ENCODE measurements around the gene NAMPT. TPM values are rescaled to one million over a fixed set of nuclear protein-coding genes. Genes with fewer than 3 reads are reported as not detected.
A peak's percentile ranks its signal among the peaks of the same experiment; 100 is the strongest.

Gene NAMPT
- total RNA-seq, 2 experiments from 2014 or later, result 790 to 812 TPM

DNA sequence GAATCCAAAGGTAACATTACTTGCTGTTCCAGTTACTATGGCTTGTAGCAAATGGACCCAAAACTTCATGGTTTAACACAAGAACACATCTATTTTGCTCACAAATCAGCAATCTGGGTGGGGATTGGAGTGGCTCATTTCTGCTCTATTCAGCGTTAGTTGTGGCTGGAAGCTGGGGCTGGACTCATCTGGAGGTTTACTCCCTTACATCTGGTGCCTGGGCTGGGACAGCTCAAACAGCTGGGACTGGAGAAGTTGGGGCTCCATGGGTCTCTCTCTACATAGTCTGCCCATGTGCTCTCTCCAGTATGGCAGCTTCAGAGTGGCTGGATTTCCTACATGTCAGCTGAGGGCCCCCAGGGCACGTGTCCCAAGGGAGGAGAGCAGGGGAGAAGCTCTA, 33.7 kb upstream of the NAMPT start:
- TF ChIP-seq, protein P1, sequence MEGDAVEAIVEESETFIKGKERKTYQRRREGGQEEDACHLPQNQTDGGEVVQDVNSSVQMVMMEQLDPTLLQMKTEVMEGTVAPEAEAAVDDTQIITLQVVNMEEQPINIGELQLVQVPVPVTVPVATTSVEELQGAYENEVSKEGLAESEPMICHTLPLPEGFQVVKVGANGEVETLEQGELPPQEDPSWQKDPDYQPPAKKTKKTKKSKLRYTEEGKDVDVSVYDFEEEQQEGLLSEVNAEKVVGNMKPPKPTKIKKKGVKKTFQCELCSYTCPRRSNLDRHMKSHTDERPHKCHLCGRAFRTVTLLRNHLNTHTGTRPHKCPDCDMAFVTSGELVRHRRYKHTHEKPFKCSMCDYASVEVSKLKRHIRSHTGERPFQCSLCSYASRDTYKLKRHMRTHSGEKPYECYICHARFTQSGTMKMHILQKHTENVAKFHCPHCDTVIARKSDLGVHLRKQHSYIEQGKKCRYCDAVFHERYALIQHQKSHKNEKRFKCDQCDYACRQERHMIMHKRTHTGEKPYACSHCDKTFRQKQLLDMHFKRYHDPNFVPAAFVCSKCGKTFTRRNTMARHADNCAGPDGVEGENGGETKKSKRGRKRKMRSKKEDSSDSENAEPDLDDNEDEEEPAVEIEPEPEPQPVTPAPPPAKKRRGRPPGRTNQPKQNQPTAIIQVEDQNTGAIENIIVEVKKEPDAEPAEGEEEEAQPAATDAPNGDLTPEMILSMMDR (IDR thresholded peaks at IDR 0.05), result no peak
- POLR2A ChIA-PET, result interaction anchor here (0.8 kb wide), 1 partner anchor 31 kb away, joined by 3 read pairs; no protein-coding TSS in a partner anchor
- intact Hi-C loops (cut with micrococcal nuclease), result no loop called here
- no peak for ATAC-seq
- H3K27me3 Mint-ChIP-seq, result peaks cover 47% of the 10 kb centered on the region
- H3K36me3 Mint-ChIP-seq (ENCODE audit: low read depth), result peaks cover 3% of the 10 kb centered on the region
- H3K4me3 Mint-ChIP-seq, result no peak overlapping the region
- no peak overlapping the region for H3K27ac Mint-ChIP-seq
- DNase-seq, result no peak
- H3K9me3 Mint-ChIP-seq, result peaks cover 11% of the 10 kb centered on the region
- CTCF ChIA-PET, result interaction anchor here (1.1 kb wide), 1 partner anchor 139 kb away, joined by 3 read pairs; no protein-coding TSS in a partner anchor
- H3K4me1 Mint-ChIP-seq (ENCODE audit: low read depth), result peaks cover 10% of the 10 kb centered on the region

DNA sequence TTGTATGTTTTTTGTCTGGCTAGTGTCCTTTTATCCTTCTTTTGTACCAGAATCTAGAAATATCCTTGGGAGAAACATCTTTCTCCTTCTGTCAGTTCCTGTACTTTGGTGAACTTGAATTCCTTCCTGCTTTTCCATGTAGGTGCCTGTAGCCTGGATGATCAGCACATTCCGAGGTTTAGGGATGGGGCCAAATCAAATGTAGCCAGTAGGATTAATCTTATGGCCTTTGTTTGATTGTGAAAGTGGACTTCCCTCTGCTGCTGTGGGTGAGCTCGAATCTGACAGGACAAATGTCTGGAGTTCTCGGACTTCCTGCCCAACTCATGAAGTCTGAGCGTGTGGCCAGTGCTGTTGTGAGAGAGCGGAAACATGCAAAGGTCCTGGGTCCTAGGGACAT, 33.2 kb upstream of the NAMPT start:
- H3K27ac Mint-ChIP-seq, result no peak overlapping the region
- peaks cover 11% of the 10 kb centered on the region for H3K9me3 Mint-ChIP-seq
- intact Hi-C loops (cut with micrococcal nuclease), result no loop called here
- H3K27me3 Mint-ChIP-seq, result peaks cover 47% of the 10 kb centered on the region
- ChIA-PET CTCF (interaction anchor here (1.1 kb wide), 1 partner anchor 140 kb away, joined by 3 read pairs; no protein-coding TSS in a partner anchor), POLR2A (interaction anchor here (0.8 kb wide), 1 partner anchor 30 kb away, joined by 3 read pairs; no protein-coding TSS in a partner anchor)
- peaks cover 15% of the 10 kb centered on the region for H3K4me1 Mint-ChIP-seq (ENCODE audit: low read depth)
- no peak overlapping the region for H3K4me3 Mint-ChIP-seq
- ATAC-seq (no peak), DNase-seq (no peak)
- TF ChIP-seq, protein P1 (IDR thresholded peaks at IDR 0.05), result no peak
- H3K36me3 Mint-ChIP-seq (ENCODE audit: low read depth), result peaks cover 4% of the 10 kb centered on the region

DNA sequence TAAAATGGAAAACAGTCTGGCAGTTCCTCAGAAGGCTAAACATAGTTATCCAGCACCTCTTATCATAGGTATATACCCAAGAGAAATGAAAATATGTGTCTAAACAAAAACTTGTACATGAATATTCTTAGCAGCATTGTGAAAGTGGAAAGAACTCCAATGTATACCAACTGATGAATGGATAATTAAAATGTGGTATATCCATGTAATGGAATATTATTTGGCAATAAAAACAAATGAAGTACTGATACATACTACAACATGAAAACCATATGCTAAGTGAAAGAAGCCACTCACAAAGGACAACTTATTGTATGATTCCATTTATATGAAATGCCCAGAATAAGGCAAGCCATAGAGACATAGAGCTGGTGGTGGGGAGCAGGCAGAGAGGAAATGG, 32.2 kb upstream of the NAMPT start:
- ChIA-PET CTCF (interaction anchor here (1.0 kb wide), 1 partner anchor 15 kb away, joined by 4 read pairs; no protein-coding TSS in a partner anchor), POLR2A (no interaction called here)
- Mint-ChIP-seq H3K27me3 (peaks cover 41% of the 10 kb centered on the region), H3K36me3 (ENCODE audit: low read depth) (peaks cover 5% of the 10 kb centered on the region), H3K4me3 (no peak overlapping the region), H3K4me1 (ENCODE audit: low read depth) (peaks cover 17% of the 10 kb centered on the region), H3K27ac (no peak overlapping the region), H3K9me3 (peaks cover 11% of the 10 kb centered on the region)
- intact Hi-C loops (cut with micrococcal nuclease), result no loop called here
- ATAC-seq, result no peak
- no peak for DNase-seq
- TF ChIP-seq, protein P1 (IDR thresholded peaks at IDR 0.05), result no peak

DNA sequence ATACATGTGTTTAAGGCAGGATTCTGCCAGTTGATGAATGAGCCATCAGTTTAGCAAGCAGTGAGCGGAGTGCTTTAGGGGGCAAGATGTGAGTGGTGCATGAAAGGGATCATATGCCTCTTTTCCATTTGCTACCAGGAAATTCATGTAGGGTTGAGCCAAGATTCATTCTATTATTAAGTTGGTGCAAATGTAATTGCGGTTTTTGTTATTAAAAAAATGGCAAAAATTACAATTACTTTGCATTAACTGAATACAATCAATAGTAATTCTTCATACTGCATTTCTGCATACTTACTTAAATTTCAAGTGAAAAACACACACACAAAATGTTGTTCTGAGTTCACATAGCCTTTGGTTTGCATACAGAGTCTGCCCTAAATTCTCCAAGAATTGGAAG, 30.1 kb upstream of the NAMPT start:
- CTCF ChIA-PET, result no interaction called here
- Mint-ChIP-seq H3K27me3 (peaks cover 28% of the 10 kb centered on the region), H3K4me1 (ENCODE audit: low read depth) (peaks cover 17% of the 10 kb centered on the region), H3K27ac (no peak overlapping the region), H3K4me3 (no peak overlapping the region), H3K36me3 (ENCODE audit: low read depth) (peaks cover 6% of the 10 kb centered on the region), H3K9me3 (peaks cover 9% of the 10 kb centered on the region)
- ATAC-seq, result no peak
- POLR2A ChIA-PET, result no interaction called here
- TF ChIP-seq, protein P1 (IDR thresholded peaks at IDR 0.05), result no peak
- DNase-seq, result no peak
- intact Hi-C loops (cut with micrococcal nuclease), result loop anchor here (2.0 kb wide), 1 partner anchor 28 kb away; no protein-coding TSS in a partner anchor

DNA sequence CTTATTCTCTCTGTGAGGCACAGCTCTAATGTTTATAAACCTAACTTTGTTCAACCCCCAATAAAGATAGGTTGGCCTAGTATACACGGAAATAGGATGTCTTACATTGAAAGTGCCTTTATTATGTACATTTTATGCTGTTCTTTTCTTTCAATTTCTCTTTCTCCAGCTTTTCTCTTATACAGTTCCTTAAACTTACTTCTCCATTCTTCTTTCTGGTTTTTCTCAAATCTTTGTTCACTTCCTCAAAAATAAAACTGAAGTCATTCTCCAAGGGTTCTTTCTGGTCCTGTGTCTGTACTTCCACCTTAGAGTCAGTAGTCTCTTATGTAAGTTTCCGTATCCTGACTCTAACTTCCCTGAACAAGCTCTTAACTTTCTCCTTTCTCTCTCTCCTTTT, 29.2 kb upstream of the NAMPT start:
- H3K4me1 Mint-ChIP-seq (ENCODE audit: low read depth), result peaks cover 21% of the 10 kb centered on the region
- DNase-seq (no peak), ATAC-seq (no peak)
- H3K27me3 Mint-ChIP-seq, result peaks cover 27% of the 10 kb centered on the region
- H3K9me3 Mint-ChIP-seq, result peaks cover 9% of the 10 kb centered on the region
- ChIA-PET CTCF (interaction anchor here (1.3 kb wide), 1 partner anchor 149 kb away, joined by 3 read pairs; no protein-coding TSS in a partner anchor), POLR2A (interaction anchor here (1.6 kb wide), 1 partner anchor 9 kb away, joined by 4 read pairs; no protein-coding TSS in a partner anchor)
- peaks cover 6% of the 10 kb centered on the region for H3K36me3 Mint-ChIP-seq (ENCODE audit: low read depth)
- peak overlapping the region; percentile 60 for H3K27ac Mint-ChIP-seq
- TF ChIP-seq, protein P1 (IDR thresholded peaks at IDR 0.05), result no peak
- no peak overlapping the region for H3K4me3 Mint-ChIP-seq
- intact Hi-C loops (cut with micrococcal nuclease), result loop anchor here (2.0 kb wide), 1 partner anchor 27 kb away; no protein-coding TSS in a partner anchor
